Hematopoietic multipotent progenitor cell treated with erythropoietin and hydrocortisone succinate and interleukin-3 and kit ligand, for 6 days (in vitro differentiated cells): Measurements from ENCODE around the gene FHL2.

Experiments
- DNase-seq: peaks from one replicate; pipeline ENCODE4 v3.0.0-alpha.2; 2015

FHL2 gene

DNA sequence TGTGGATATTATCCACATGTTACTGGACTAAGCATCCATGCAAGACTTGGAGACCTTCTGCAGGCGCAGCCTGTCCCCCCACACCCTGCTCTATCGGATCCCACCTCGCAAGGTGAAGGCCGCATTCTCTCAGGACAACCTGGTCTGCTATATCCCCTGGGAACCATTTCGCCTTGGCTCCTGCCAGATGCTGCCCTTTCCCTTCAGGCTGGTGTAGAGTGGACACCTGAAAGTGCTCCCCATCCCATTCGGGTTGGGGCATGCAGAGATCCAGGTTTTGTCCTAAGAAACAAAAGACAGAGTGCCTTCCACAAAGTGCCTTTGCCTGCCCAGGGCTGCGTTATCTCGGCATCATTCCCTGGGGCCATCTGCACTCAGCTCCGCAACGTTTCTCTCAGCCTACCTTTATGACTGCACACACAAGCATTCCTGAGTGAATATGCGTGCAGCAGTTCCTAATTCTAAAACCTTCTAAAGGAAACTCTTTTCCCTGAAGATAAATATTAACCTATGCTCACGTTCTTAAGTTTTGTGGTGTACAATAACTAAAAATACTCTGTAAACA is 20.5 kb downstream of the FHL2 start:
- no peak for DNase-seq

DNA sequence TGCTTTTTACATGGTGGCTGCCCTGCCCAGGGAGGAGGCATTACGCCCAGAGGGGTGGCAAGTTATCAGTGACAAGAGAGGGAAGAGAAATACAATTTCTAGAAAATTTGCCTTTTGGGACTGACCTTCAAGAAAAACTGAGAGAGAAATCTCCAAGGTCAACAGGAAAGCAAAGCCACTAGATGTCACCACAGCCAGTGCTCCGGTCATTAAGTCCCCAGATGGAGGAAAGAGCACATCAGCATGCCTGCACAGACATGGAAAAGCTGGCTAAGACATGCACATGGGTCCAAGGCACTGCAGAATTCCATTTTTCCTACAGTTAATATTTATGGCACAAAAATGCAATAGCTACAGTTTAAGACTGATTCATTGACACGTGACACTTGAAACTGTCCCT is 21.0 kb downstream of the FHL2 start:
- no peak for DNase-seq

- DNase-seq, result no peak
Observed at GRCh38 chr2:105376789-105377240, 22.0 kb downstream of the FHL2 start.

DNA sequence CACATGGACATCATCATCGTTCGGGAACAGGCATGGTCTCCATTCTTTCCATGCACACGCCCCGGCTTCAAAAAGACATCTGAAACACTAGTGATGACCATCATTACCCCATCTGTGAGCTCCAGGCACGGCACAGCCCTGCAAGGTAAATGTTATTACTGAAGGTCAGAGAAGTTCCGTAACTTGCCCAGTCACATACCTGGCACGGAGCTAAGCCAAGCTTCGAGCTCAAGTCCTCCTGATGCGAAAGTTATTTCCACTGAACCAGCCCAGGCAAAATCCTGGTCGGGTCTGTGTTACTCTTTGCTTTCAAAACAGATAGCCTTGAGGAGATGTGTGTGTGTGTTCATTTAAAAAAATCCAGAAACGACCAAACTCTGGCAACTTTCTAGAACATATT is 22.8 kb downstream of the FHL2 start:
- DNase-seq, result no peak

GRCh38 chr2:105375001-105375561 is 23.8 kb downstream of the FHL2 start:
- no peak for DNase-seq

GRCh38 chr2:105373895-105374401 is 24.9 kb downstream of the FHL2 start:
- DNase-seq, result no peak

DNA sequence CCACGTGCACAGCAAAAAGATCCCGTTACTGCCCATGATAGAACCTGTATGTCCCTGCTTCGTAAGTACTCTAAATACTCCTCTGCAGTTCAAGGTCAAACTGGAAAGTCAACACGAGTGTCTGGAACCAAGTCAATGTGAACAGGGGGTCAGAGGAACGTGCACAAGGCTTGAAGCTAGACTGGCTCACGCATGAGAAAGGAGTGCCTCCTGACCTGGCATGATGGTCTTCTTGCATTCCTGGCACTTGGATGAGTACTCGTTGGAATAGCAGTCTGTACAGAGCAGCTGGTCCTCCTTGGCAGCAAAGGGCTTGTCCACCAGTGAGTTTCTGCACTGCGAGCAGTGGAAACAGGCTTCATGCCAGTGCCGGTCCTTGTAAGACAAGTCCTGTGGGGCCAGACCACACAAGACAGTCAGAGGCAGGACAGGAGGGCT is 25.5 kb downstream of the FHL2 start:
- DNase-seq, result no peak

GRCh38 chr2:105371810-105372209 is 27.0 kb downstream of the FHL2 start:
- DNase-seq, result no peak

DNA sequence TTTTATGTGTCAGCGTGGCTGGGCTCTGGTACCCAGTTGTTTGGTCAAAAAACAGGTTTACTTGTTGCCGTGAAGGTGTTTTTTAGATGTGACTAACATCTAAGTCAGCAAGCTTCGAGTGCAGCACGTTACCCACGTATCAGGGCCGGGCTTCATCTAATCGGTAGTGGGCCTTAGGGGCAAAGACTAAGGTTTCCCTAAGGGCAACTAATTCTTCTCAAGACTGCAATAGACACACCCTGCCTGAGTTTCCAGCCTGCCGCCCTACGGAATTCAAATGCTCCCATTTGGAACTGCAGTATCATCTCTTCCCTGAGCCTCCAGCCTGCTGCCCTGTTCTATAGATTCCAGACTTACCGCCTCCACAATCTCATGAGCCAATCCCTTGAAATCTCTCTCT is 27.7 kb downstream of the FHL2 start:
- DNase-seq, result no peak

GRCh38 chr2:105369777-105370690 is 28.8 kb downstream of the FHL2 start:
- peak; percentile 96 for DNase-seq

- DNase-seq, result no peak
Observed at GRCh38 chr2:105368759-105369408, 30.0 kb downstream of the FHL2 start.

- DNase-seq, result no peak
Observed at GRCh38 chr2:105365206-105365605, 33.6 kb downstream of the FHL2 start.

DNA sequence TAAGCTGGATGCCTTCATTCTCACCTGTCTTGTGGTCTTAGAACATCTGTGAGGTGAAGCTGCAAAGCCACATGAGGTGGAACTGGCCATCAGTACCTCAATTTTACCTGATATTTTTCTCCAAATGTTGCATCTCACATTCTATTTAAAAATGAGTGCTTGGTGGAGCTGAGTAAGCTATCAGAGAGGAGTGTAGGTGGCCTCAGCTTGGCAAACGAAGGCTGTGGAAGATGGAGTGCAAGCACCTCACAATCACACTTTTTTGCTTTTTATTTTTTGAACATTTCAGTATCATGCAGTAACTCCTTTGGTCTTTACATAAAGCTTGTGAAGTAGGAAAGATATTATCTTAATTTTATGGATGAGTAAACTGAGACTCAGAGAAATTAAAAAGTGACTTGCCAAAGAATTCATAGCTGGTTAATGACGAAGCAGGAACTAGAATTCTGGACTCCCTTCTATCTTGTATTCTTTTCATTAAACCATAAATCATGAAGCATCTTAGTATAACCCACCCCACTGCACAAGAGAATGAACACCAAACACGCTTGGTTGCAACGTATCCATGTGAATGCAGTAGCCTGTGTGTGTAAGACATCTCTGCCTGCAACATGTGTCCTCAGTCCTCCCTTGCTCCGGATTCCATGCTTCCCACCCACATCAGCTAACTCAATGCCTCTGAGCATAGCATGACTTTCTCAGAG is 34.3 kb downstream of the FHL2 start:
- no peak for DNase-seq

DNA sequence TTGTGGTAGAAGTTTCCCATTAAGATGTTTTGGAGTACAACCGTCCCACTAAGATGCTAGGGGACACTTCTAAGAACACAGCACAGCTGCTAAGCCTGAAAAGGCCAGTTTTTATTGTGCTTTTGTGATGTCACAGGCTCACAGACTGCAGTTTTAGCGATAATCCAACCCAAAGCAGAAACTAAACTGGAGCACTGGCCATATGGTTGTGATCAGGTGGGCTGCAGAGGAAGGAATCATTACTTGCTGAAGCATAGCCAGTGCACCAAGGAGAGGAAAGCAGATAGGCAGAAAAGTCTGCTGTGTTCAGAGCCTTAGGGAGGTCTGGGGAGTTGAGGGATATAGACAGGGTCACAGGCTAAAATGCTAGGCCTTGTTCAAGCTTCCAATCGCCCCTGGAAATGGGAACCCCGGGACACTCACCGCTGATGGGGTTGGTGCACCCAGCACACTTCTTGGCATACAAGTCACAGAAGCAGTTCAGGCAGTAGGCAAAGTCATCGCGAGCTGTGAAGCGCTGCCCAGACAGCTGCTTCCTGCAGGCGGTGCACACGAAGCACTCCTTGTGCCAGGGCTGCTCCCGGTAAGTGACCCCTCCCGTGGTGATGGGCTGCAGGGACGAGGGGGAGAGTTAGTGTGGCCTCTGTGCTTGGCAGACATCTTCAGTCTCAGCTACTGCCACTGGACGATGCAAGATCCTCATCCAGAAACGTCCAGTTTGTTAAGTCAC is 35.8 kb downstream of the FHL2 start:
- no peak for DNase-seq

DNA sequence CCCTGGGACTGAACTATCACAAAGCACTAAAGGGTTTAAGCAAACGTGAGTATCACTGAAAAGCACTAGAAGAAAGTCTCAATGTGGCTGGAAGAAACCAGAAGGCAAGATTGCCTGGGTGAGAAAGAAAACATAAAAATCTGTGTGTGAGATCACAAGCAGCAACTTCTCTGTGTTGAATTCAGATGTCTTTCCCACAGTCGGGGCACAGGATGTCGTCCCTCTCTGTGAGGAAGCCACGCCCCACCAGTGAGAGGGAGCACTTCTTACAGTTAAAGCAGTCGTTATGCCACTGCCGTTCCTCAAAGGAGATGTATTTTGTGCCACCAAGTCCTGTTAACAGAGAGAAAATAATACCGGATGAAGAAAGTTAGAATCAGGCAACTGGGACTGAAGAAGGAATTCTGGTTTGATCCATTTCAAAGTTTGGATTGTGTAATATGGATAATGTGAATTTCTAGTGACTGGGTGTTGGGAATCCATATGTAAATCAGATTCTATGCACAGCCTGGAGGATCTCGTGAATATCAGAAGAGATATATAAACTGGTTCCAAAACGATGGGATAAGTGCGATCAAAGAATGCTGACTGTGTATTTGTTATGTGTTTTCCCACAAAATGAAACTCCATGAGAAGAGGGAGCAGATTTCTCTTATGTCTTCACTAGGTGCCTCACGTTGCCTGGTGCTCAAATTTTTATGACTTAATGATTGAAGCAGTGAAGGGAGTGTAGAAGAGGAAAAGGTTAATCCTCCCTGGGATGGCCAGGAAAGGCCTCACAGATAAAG is 37.6 kb downstream of the FHL2 start:
- DNase-seq, result peak; percentile 55

DNA sequence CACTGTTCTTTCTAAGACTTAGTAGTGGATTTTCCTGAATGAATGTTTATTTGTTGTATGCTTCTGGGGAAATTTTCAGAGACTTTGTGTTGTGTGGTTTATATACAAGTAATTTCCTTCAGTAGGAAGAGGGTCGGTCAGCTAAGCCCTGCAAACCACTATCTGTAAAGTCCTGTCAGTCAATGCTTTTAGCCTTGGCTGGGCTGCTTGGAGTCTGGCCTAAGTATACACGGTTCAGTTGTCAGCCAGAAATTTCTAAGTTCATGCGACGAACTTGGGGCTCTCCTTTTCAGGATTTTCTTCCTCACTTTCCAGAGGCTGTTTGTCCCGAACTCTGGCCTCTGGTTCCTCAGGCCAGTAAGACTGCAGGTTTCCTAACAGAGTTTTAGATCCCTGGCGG is 40.3 kb downstream of the FHL2 start:
- no peak for DNase-seq

- no peak for DNase-seq
Observed at GRCh38 chr2:105357122-105357521, 41.7 kb downstream of the FHL2 start.

- DNase-seq, result peak; percentile 86
Observed at GRCh38 chr2:105344704-105345345, 54.0 kb downstream of the FHL2 start.

DNA sequence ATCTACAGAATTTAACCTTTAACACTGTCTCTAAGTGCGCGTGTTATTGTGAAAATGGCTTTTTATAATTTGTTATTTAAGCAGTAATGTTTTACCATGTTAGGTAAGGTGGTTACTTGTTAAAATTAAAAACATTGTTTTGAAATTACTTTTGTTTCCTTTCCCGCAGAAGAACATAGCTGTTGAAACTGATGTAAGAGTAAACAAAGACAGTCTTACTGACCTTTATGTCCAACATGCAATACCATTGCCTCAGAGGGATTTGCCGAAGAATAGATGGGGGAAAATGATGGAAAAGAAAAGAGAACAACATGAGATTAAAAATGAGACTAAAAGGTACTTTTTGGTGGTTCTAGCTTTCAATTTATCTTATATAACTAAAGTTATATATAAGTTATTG is 59.4 kb downstream of the FHL2 start:
- no peak for DNase-seq

DNA sequence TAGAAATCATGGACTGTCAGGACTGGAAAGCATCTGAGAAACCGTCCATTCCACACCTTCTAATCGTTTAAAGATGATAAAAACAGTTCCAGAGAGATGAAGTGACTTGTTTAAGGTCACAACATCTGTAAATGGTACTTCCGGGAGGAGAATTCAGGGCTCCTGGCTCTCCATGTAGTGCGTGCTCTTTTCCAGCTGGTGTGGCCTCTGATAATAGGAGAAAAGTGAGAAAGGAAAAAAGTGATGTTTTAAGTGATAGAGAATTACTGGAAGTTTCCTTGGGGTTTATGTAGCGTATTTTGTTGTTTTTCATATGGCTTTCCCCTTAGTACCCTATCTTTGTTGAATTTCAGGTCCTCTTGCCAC is 60.8 kb downstream of the FHL2 start:
- DNase-seq, result no peak
